Stimulated activated CD4-positive, alpha-beta T cell treated with anti-CD3 and anti-CD28 coated beads, Interleukin-4, amount 100 ng/mL, for 4 hours (primary cell): ENCODE measurements around the gene GBP7.
"Not testable (repeated sequence)": the region's sequence is repeated elsewhere in the genome, so short reads cannot be mapped to it uniquely, and the experiment has no call there.

ENCODE experiments used
- DNase-seq, 2 experiments: peaks; one replicate each; pipeline ENCODE4 v3.0.0-alpha.2; 2020

Gene GBP7, protein sequence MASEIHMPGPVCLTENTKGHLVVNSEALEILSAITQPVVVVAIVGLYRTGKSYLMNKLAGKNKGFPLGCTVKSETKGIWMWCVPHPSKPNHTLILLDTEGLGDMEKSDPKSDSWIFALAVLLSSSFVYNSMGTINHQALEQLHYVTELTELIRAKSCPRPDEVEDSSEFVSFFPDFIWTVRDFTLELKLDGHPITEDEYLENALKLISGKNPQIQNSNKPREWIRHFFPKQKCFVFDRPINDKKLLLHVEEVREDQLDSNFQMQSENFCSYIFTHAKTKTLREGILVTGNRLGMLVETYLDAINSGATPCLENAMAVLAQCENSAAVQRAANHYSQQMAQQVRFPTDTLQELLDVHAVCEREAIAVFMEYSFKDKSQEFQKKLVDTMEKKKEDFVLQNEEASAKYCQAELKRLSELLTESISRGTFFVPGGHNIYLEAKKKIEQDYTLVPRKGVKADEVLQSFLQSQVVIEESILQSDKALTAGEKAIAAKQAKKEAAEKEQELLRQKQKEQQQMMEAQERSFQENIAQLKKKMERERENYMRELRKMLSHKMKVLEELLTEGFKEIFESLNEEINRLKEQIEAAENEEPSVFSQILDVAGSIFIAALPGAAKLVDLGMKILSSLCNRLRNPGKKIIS

DNA sequence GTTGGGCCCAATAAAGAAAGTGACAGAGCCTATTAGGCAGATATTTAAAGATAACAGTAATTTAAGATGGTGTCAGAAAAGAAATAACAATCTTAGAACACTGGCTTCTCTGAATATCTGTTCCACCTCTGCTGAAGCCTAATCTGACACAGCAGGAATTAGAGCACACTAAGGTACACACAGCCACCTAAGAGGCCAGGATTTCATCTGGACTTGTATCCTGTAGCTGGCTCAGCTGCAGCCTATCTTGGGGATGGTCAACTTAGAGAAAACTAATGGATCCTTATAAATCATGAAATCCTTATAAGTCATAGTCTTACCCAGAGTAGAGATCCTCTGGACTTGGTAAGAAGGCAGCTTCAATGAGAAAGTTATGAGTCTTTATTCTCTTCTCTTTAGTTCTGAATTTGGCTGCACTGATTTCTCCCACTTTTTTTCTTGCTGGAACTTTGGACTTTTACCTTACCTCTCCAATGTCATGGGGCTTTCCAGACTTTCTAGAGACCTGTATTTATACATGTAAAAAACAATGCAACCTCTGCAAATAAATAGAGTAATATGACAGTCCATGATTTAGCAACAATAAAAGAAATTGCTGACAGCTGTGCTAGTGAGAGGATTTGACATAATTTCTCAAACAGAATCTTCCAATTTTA is at the start of gene GBP7:
GBP7 (minus strand) TSS at position 403 of the 656 bp plus-strand sequence. CDS start 4,068 bp downstream, outside the sequence.
- DNase-seq = no peak

DNA sequence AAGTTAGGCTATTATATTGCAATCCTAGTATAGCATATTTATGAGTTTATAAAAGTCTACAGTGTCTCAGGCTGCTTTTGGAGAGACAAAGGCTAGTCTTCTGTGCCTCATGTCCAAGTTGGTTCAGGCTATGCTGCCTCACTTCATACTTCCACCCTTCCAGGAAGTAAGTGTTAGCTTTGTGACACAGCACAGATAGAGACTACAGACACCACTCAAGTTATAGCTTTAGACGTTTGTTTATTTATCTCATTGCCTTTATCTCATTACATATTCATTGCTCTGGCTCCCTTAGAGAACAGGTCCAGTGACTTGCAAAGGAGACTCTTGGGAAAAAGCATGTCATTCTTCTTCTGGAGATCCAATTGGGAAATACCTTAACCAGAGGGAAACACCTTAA is 45.5 kb upstream of the GBP7 start:
- no peak for DNase-seq

DNA sequence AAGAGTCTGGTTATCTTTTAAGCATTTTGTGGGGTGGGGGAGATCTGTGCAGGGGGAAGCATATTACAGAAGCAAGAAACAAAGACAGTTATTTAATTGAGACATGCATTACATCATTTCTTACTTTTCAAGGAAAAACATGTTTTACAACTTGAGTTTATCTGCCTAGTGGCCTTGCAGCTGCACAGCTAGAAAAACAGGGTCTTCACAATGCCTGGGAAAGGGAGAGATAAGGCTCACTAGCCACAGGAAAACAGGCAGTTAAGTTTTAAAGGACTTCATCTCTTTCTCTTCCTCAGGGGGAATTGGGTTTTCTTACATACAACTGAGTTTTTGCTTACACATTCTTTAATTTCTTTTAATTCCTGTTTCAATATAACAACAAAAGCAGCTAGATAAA is 44.0 kb upstream of the GBP7 start:
- DNase-seq = not testable (repeated sequence)

DNA sequence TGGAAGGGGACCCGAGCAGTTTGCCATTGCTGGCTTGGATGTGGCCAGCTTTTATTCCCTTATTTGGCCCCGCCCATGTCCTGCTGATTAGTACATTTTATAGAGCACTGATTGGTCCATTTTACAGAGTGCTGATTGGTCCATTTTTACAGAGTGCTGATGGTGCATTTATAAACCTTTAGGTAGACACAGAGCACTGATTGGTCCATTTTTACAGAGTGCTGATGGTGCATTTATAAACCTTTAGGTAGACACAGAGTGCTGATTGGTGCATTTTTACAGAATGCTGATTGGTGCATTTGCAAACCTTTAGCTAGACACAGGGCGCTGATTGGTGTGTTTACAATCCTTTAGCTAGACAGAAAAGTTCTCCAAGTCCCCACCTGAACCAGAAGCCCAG is 43.1 kb upstream of the GBP7 start:
- not testable (repeated sequence) for DNase-seq

DNA sequence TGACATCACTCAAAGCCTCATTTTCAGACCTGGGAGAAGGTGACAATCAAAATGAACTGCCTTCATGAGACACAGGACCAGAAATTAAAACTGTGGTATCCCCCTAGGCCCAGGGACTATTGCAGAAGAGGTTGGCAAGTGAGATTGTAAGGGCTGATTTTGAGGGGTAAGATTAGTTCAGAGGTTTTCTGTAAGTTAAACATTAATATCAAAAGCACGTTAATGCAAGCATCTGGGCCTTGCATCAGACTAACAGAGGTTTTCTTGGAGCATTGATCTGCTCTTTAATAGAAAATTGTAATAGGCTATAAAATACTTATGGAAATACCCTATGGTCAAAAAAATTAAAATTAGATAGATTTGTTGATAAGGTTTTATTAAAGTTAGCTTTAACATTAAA is 37.5 kb upstream of the GBP7 start:
- DNase-seq = no peak

DNA sequence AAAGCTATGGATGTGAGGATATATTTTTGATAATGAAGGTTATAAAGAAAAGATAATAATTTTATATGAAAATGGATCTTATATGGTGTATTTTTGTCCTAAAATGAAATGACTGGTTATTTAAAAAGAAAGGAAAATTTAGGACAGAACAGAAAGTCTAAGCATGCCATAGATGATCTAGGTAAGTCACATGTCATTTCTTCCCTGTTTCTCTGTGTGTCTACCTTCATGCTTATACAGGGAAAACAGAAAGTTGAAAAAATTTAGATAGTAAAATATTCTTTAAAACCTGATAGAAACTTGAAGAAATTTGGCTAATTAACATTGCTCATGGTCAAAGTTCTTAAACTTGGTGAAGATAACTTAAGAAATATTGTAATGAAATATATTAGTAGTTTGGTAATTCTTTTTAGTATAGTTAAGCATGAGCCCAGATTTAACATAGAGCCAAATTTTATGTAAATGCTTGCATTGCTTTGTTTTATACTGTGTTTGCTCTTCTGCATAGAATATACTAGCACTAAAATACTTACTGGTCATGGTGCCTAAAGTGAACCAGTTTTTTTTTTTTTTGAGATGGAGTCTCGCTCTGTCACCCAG is 35.3 kb upstream of the GBP7 start:
- no peak for DNase-seq

DNA sequence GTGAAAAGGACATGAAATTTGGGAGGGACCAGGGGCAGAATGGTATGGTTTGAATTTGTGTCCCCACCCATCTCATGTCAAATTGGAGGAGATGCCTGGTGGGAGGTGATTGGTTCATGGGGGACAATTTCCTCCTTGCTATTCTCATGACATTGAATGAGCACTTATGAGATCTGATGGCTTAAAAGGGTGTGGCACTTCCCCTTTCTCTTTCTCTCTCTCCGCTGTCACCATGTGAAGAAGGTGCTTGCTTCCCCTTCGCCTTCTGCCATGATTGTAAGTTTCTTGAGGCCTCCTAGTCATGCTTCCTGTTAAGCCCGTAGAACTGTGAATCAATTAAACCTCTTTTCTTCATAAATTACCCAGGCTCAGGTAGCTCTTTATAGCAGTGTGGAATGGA is 30.6 kb upstream of the GBP7 start:
- no peak for DNase-seq

DNA sequence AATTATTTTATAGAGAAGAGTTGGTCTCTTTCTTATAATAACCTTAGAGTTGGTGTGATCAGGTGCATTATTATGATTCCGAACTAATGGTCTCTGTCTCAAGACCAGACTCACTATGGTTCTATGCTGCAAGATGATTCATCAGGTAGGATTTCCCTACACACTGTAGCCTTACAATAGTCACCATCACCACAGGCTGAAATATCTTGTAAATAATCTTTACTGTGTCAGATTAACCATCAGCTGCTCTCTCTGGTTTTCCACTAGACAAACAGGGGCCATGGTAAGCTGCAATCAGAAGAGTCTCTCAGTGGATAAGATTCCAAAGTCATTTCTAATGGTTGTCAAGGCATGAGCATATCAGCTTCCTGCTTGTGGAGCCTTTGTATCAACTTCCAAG is 27.4 kb upstream of the GBP7 start:
- no peak for DNase-seq

DNA sequence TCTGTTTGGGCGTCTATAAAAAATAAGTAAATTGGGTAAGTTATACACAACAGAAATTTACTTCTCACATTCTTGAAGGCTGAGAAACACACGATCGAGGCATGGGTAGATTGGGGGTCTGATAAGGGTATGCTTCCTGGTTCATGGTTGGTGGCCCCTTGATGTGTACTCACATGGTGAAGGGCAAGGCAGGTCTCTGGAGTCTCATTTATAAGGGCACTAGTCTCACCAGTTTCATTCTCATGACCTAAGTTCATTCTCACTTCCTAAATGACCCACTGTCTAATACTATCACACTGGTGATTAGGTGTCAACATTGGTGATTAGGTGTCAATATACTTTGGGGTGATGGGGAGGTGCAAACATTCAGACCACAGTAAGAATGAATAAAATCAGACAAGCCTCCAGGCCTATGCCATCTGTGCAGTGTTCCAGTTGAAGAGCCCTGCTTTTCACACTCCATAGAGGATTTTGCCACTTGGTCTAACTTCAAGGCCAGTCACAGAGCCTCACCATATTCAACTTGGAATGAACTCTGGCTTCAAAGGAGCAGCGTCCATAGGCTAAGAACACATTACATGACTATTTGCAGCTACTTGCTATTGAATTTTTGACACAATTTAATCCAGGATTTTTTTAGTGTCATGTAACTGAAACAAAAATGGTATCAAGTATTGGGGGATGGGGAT is 25.4 kb upstream of the GBP7 start:
- DNase-seq = no peak

DNA sequence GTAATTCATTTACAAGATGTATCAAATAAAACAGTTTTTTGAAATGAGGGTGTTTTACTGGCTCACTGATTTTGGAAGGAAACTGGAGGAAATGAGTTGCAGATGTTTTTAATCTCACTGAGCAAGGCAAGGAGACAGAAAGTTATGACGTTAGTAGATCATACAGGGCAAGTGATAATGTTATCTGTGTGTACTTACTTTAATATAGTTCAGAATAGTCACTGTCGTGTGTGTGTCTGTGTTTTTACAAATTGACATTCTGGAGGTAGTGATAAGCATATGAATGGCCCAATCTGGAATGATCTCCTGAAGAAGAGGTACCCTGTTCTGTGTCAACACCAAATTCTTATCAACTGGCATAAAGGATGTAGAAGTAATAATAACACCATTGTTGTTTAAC is 24.9 kb upstream of the GBP7 start:
- no peak for DNase-seq

DNA sequence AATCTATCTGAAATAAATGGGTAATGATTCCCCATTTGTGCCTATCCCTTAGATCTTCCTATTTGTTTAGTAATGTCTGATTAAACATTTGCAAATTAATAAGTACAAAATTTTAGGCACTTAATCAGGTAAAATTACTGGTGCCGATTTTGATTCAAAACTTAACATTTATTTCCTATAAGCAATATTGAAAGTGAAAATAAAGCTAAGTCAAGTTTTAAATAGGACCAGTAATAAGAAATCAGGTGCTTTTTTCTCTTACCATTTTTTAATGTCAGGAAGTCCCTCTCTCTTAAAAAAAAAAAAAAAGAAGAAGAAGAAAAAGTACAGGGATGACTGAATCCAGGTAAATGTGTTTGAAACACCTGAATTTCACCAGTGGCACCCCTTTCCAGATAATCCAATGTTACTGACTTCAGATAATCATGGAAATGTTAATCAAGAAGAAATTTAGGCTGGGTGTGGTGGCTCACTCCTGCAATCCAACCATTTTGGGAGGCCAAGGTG is 23.8 kb upstream of the GBP7 start:
- DNase-seq = no peak

DNA sequence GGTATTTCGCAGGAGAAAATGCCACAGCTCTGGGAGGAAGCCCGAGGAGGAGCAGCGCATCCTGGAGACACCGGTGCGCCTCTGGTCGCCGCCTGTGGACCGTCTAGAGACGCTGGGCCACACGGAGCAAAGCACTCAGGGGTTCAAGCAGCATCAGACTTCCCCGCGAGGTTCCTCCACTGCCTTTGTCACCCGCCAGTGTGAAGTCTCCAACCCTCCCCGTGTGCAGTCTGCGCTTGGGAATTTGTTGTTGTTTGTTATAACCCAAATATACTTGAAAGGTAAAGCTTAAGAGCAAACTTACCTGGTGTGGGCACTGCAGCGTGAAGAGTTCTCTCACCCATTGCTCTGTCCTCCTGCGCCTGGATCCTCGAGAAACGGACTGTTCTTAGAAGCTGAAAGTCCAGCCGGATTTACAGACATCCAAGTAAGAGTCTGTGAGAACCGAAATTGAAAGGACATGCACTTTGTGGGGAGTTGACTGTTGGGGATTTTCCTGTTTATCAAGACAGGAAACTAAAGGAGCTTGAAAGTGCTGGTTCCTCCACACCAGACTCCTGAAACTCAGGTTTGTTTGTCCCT is 22.8 kb upstream of the GBP7 start, which contains the start of gene GBP4:
GBP4 (minus strand) TSS at position 452 of the 582 bp plus-strand sequence; CDS start at position 344, 108 bp downstream.
- peak; percentile 39 to 46 for DNase-seq

DNA sequence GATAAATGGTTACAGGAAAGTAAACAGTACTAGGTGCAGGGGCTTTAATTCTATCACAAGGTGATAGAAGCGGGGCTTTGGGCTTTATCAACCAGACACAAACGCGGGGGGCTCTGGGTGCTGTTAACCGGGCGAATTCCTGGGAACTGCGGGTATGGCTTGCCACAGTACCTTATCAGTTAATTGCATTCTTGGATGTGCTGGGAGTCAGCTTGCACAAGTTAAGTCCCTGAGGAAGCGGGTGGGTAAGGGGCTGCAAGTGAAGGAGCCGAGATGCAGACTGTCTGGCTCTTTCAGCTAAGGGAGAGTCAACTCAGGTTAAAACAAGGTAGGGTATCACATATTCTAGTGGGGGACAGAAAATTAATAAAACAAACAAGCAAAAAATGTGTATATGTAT is 22.3 kb upstream of the GBP7 start:
- DNase-seq = no peak

DNA sequence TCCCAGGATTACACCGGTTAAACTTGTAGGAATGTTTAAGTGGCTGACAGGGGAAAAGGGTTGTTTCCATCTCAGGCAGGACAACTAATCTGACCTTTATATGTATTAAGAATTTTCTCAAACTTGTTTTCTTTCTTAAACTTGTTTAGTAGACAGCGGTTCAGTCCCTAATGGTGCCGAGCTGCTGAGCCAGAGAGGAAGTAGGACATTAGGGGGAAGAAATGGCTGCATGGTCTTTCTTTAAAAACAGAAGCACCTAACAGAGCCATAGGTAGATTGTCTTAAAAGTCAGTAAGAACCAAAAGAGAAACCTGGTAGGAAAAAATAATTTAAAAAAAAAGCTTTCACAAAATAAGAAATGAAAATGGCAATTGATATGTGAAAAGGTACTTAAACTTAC is 19.7 kb upstream of the GBP7 start:
- no peak for DNase-seq

DNA sequence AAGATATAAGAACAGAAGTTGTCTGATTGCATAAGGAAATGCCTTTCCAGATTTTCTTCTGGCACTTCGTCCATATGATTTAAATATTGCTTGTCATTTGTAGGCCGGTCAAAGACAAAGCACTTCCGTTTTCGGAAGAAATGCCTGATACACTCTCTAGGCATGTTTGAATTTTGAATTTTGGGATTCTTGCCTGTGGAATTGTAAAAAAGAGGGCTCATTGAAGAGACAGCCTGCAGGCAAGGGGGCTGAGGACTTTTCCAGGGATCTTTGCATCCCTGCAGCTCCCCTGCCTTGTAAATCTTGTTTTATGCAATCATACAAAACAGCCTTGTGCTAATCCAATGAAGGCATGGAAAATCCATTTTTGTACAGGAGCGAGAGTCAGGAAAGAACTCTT is 15.5 kb upstream of the GBP7 start:
- DNase-seq = no peak

DNA sequence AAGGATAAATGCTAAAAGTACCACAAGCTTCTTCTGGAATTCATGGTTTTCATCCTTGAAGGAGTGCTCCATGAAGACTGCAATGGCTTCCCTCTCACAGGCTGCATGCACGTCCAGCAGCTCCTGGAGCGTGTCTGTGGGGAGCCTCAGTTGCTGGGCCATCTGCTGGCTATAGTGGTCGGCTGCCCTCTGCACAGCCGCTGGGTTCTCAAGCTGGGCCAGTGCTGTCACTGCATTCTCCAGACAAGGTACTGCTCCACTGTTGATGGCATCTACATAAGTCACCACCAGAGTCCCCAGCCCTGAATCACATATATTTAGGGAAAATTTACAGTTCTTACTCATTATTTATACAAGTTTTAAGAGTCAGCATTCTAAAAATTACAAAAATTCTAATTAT is 14.2 kb upstream of the GBP7 start:
- no peak for DNase-seq

DNA sequence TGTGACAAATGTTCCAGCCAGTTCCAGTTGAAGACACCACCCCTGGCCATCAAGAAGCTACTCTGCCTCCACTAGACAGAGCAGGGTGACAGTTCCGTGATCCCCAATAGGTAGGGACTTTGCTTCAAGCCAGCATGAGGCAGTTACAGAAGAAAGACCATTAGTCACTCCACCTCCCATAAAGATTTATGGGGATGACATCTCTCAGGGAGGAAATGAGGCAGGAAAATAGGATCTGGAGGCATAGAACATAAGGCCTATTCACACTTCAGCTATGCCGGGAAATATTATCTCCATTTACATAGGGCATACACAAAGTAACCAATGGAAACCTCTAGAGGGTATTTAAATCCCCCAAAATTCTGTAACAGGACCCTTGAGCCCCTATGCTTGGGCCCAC is 3.5 kb upstream of the GBP7 start:
- DNase-seq = no peak

DNA sequence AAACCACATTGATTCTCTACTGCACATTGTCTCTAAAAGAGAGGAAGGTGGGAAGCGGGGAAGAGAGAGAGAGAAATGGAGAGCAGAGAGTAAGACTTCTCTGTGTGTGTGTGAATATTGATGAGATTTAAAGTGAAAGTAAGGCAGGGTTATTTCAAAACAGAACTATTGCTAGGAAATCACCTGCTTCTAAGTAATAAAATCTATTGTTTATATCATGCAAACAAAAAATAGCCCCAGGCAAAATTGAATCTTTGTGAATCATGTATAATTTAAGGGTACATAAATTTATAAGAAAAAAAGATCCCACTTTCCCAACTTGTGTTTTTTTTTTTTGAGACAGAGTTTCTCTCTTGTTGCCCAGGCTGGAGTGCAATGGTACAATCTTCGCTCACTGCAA is 1.2 kb upstream of the GBP7 start:
- no peak for DNase-seq

DNA sequence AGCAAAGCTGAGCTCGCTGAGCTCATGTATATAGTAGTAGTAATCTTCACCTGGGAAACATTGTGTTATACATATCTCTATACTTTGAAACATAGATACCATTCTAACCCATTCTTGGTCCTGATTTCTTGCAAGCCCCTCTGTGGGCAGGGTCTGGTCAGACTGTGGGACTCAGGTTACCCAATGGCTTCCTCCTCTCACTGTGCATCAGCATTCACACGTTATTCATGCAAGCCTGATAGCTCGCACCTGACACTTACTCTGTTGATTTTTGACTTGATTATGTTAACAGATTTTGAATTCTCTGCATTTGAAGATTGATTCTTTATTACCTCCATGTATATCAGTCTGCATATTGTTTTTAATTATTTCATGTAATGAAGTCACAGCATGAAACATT is 1.3 kb downstream of the GBP7 start:
- DNase-seq = no peak

DNA sequence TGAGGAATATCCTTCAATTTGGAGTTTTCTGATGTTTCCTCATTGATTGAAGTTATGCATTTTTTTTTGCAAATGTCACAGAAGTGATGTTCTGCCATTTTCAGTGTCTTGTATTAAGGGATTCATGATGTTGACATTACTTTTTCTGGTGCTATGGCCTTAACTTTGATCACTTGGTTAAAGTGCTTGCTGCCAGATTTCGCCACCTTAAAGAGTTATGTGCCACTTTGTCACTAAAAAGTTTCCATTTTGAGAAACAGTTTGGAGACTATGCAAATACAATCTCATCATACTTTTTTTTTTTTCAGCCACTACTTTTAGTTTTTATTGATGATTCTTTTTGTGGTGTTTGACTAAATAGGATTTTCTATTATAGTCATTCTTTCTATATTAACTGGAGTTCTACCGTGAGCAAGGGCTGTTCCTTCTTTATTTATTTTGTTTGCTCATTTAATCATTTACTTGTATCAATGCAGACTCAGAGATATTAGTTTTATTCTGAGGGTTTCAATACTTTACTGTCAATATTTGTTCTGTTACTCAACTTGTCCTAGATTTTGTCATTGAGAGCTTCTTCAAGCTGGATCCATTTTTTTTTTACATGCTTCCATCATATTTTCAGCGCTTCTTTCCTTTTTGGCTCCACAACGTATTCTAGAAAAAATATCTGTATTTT is 3.2 kb downstream of the GBP7 start:
- no peak for DNase-seq

DNA sequence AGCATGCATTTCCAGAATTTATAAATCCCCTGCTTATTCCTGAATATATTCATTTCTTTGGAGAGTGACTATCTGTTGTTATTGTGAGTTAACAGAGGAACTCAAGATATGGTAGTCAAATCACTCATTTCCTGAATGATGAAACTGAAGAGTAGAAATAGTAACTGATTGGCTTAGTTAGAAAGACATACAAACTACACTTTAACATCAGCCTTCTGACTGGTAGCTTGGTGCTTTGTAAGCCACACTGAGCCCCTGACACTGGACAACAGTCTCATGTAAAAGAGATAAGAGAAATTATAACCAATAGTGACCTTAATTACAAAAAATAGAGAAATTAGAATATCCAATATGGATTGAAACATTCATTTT is 4.8 kb downstream of the GBP7 start:
- DNase-seq = no peak
